Keratinocyte (primary cell): ENCODE results near the gene OLIG3. TPM values are rescaled to one million over a fixed set of nuclear protein-coding genes. Genes with fewer than 3 reads are reported as not detected.

Experiments used
- DNase-seq: peaks from one replicate; pipeline ENCODE4 v3.0.0-alpha.2; 2011; ENCODE audit warnings: low read depth, missing footprints, low spot score
- FAIRE-seq: peaks from 2 replicates; lab custom pipeline; 2011; peaks lifted over from hg19 to GRCh38; lab: Jason Lieb, UNC
- H2AFZ ChIP-seq: 2 replicates; pipeline ENCODE4 v1.6.0; 2012; ENCODE audit warnings: low read length, control low read depth, inconsistent platforms; ENCODE audit not compliant: control insufficient read depth
- H3K27ac ChIP-seq: 2 replicates; pipeline ENCODE4 v1.5.1; 2011; ENCODE audit warnings: low read length; ENCODE audit not compliant: control insufficient read depth, insufficient read depth
- H3K27me3 ChIP-seq: 3 replicates; pipeline ENCODE4 v1.6.0; 2011; ENCODE audit warnings: low read length; ENCODE audit not compliant: control insufficient read depth, insufficient read depth; ENCODE audit errors: extremely low read depth
- H3K36me3 ChIP-seq, 2 experiments: 2 replicates in 1 of 2; 3 replicates in 1 of 2; pipeline ENCODE4 v1.5.1; 2011; ENCODE audit warnings: low read length in 2 of 2, mild to moderate bottlenecking in 1 of 2; ENCODE audit not compliant: control insufficient read depth in 2 of 2, insufficient read depth in 2 of 2; ENCODE audit errors: extremely low read depth in 1 of 2
- H3K4me1 ChIP-seq: 3 replicates; pipeline ENCODE4 v1.5.1; 2011; ENCODE audit warnings: low read length; ENCODE audit not compliant: control insufficient read depth, insufficient read depth; ENCODE audit errors: extremely low read depth
- H3K4me2 ChIP-seq: 3 replicates; pipeline ENCODE4 v1.6.0; 2011; ENCODE audit warnings: low read depth, low read length; ENCODE audit not compliant: control insufficient read depth, insufficient read depth; ENCODE audit errors: extremely low read depth
- H3K4me3 ChIP-seq, 3 experiments: fragments of 200-600 bp in 1 of 3; sonication (generic) in 1 of 3; 2 replicates in 2 of 3; 3 replicates in 1 of 3; pipeline ENCODE4 v1.5.1; 2011 to 2016; ENCODE audit warnings: low read length in 3 of 3, mild to moderate bottlenecking in 3 of 3, control low read depth in 2 of 3, inconsistent platforms in 1 of 3, low read depth in 1 of 3, mixed read lengths in 1 of 3, mixed run types in 1 of 3, moderate library complexity in 1 of 3; ENCODE audit not compliant: control insufficient read depth in 2 of 3, insufficient read depth in 2 of 3; ENCODE audit errors: extremely low read depth in 1 of 3
- H3K79me2 ChIP-seq: 2 replicates; pipeline ENCODE4 v1.6.0; 2012; ENCODE audit warnings: low read length; ENCODE audit not compliant: control insufficient read depth, insufficient read depth
- H3K9ac ChIP-seq: 3 replicates; pipeline ENCODE4 v1.6.0; 2011; ENCODE audit warnings: low read length; ENCODE audit not compliant: control insufficient read depth, insufficient read depth; ENCODE audit errors: extremely low read depth
- H3K9me1 ChIP-seq: 3 replicates; pipeline ENCODE4 v1.6.0; 2011; ENCODE audit warnings: low read length; ENCODE audit not compliant: control insufficient read depth, insufficient read depth; ENCODE audit errors: extremely low read depth
- H3K9me3 ChIP-seq: 2 replicates; pipeline ENCODE4 v1.5.1; 2012; ENCODE audit warnings: low read depth, low read length; ENCODE audit not compliant: control insufficient read depth
- H4K20me1 ChIP-seq: 3 replicates; pipeline ENCODE4 v1.6.0; 2011; ENCODE audit warnings: low read length; ENCODE audit not compliant: control insufficient read depth, insufficient read depth; ENCODE audit errors: extremely low read depth
- CTCF ChIP-seq, 3 experiments: IDR thresholded peaks in 1 of 3; conservative IDR thresholded peaks in 1 of 3; optimal IDR thresholded peaks in 1 of 3; 2 replicates in 2 of 3; 3 replicates in 1 of 3; pipeline versions ENCODE3 to v1.5.1; 2011; ENCODE audit warnings: low read length in 3 of 3, mild to moderate bottlenecking in 3 of 3, moderate library complexity in 2 of 3, control low read depth in 1 of 3, inconsistent platforms in 1 of 3; ENCODE audit not compliant: insufficient read depth in 2 of 3; ENCODE audit errors: extremely low read depth in 1 of 3
- EZH2 ChIP-seq: IDR thresholded peaks from one replicate; pipeline ENCODE4 v1.6.1; 2012; ENCODE audit warnings: inconsistent platforms, mild to moderate bottlenecking, low read length, moderate library complexity
- dilution Hi-C: fragments of 300-500 bp; cut with MboI; formaldehyde crosslinking; loops from one replicate; pipeline ENCODE4 v1.7.0; 2020; ENCODE audit warnings: low sequenced_read_pairs; ENCODE audit not compliant: extremely low pct_ligation_motif_present
- polyA plus RNA-seq, 5 experiments: library from polyadenylated mRNA; depleted of rRNA in 3 of 5; stranded (reverse) in 3 of 5; stranded (forward) in 1 of 5; unstranded in 1 of 5; fragments of >200 nt; gene quantifications; 1 replicate in 1 of 5; 2 replicates in 3 of 5; 3 replicates in 1 of 5; pipeline versions ENCODE4 v1.2.1 to v1.2.3, GENCODE V29; 2011 to 2012; ENCODE audit warnings: missing spikeins in 2 of 5, low read depth in 1 of 5, low replicate concordance in 1 of 5

OLIG3 gene
- polyA plus RNA-seq, 1 donor (not counting 4 experiments of a cell fraction or from before 2014, with no cell fraction given), result not detected

- Histone ChIP-seq H2AFZ (no peak overlapping the region), H3K9me1 (no peaks in the 10 kb centered on the region), H3K9ac (no peak overlapping the region), H3K4me2 (no peak overlapping the region), H3K4me1 (no peaks in the 10 kb centered on the region), H3K27me3 (peaks cover 12% of the 10 kb centered on the region), H4K20me1 (no peaks in the 10 kb centered on the region), H3K27ac (no peak overlapping the region), H3K79me2 (no peaks in the 10 kb centered on the region), H3K9me3 (no peaks in the 10 kb centered on the region), H3K36me3 (no peaks in the 10 kb centered on the region), H3K4me3 (no peak overlapping the region)
- TF ChIP-seq CTCF (optimal IDR thresholded peaks at IDR 0.05 in 1 of 3, IDR thresholded peaks at IDR 0.05 in 1 of 3, conservative IDR thresholded peaks at IDR 0.05 in 1 of 3; ENCODE audit: extremely low read depth in 1 of 3, insufficient read depth in 2 of 3, low read length in 3 of 3), result no peak
- no peak for TF ChIP-seq EZH2
- no peak for DNase-seq
- FAIRE-seq, result no peak
- dilution Hi-C loops, result no loop called here
Measured at GRCh38 chr6:137465378-137466009, 28.7 kb downstream of the OLIG3 start.

DNA sequence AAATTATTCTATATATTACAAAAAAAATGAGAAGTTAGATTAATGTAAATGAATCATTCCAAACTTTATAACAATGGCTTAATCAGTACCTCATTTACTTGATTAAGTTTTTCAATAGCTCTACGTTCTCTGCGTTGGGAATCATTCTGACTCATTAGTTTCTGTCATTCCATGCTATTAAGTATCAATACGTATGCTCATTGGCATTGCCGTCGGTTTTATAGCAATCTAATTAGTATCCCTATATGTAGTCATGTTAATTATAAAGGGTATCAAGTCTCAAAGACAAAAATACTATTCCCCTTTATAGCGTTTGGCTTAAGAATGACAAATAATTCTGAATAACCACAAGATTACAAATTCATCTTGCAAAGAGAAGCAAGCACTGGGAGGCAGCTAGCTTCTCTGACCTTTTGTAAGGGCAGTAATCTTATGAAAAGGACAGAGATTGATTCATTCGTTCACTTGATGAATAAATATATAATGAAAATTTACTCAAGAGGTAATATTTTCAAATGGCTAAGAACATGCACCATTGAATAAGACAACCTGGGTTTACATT is 41.8 kb downstream of the OLIG3 start:
- H4K20me1 ChIP-seq, result no peaks in the 10 kb centered on the region
- dilution Hi-C loops, result no loop called here

More for the DNA sequence above, 41.8 kb downstream of the OLIG3 start:
- TF ChIP-seq CTCF (optimal IDR thresholded peaks at IDR 0.05 in 1 of 3, IDR thresholded peaks at IDR 0.05 in 1 of 3, conservative IDR thresholded peaks at IDR 0.05 in 1 of 3; ENCODE audit: extremely low read depth in 1 of 3, insufficient read depth in 2 of 3, low read length in 3 of 3) (no peak), EZH2 (no peak)
- Histone ChIP-seq H3K9me1 (no peaks in the 10 kb centered on the region), H3K4me3 (no peak overlapping the region), H3K27me3 (no peaks in the 10 kb centered on the region), H3K27ac (no peak overlapping the region), H3K36me3 (no peaks in the 10 kb centered on the region), H3K9me3 (no peaks in the 10 kb centered on the region), H3K9ac (no peak overlapping the region), H3K79me2 (no peaks in the 10 kb centered on the region), H3K4me1 (no peaks in the 10 kb centered on the region), H3K4me2 (no peak overlapping the region), H2AFZ (no peak overlapping the region)
- FAIRE-seq (no peak), DNase-seq (no peak)
